Brain microvascular endothelial cell (primary cell): ENCODE measurements around the gene SH3GL2.

Experiments
- DNase-seq: peaks from one replicate; pipeline ENCODE4 v3.0.0-alpha.2; 2020
- H3K27ac ChIP-seq: fragments of 250-450 bp; sonication (Bioruptor Pico); 2 replicates; pipeline ENCODE4 v1.5.1; 2020; ENCODE audit warnings: mild to moderate bottlenecking, moderate library complexity
- H3K27me3 ChIP-seq: fragments of 250-450 bp; sonication (Bioruptor Pico); replicated peaks from 2 replicates; pipeline ENCODE4 v1.5.1; 2020; ENCODE audit warnings: mild to moderate bottlenecking
- H3K36me3 ChIP-seq: fragments of 250-450 bp; sonication (Bioruptor Pico); replicated peaks from 2 replicates; pipeline ENCODE4 v1.5.1; 2020; ENCODE audit warnings: mild to moderate bottlenecking
- H3K4me3 ChIP-seq: 2 replicates; pipeline ENCODE4 v1.5.1; 2011; ENCODE audit warnings: low read depth, mild to moderate bottlenecking, control low read depth, low read length, moderate library complexity
- CTCF ChIP-seq: IDR thresholded peaks from 2 replicates; pipeline ENCODE4 v1.5.1; 2011; ENCODE audit warnings: low read depth, mild to moderate bottlenecking, moderate library complexity, low read length, control low read depth, inconsistent platforms; ENCODE audit errors: missing control alignments
- in situ Hi-C: cut with HindIII; loops from 2 replicates; pipeline ENCODE4 v1.10.0; 2017; ENCODE audit warnings: low sequenced_read_pairs, low pct_ligation_motif_present

The SH3GL2 gene

GRCh38 chr9:17783227-17783626, 204.4 kb downstream of the SH3GL2 start:
- TF ChIP-seq CTCF = no peak
- H3K36me3 ChIP-seq = no peaks in the 10 kb centered on the region
- no peak overlapping the region for H3K4me3 ChIP-seq
- no peaks in the 10 kb centered on the region for H3K27me3 ChIP-seq
- in situ Hi-C loops = loop anchor here (25.0 kb wide), 1 partner anchor 196 kb away; the partner anchor contains the start of gene SH3GL2
- H3K27ac ChIP-seq = no peak overlapping the region
- DNase-seq = no peak

- Histone ChIP-seq H3K27me3 (no peaks in the 10 kb centered on the region), H3K27ac (no peak overlapping the region), H3K4me3 (no peak overlapping the region), H3K36me3 (no peaks in the 10 kb centered on the region)
- in situ Hi-C loops = loop anchor here (25.0 kb wide), 1 partner anchor 202 kb away; the partner anchor contains the start of gene SH3GL2
- no peak for TF ChIP-seq CTCF
- no peak for DNase-seq
Observed at GRCh38 chr9:17789316-17789715, 210.4 kb downstream of the SH3GL2 start.

GRCh38 chr9:17793713-17794622, 215.1 kb downstream of the SH3GL2 start:
- H3K4me3 ChIP-seq = no peak overlapping the region
- no peaks in the 10 kb centered on the region for H3K36me3 ChIP-seq
- H3K27ac ChIP-seq = no peak overlapping the region
- in situ Hi-C loops = loop anchor here (25.0 kb wide), 1 partner anchor 207 kb away; the partner anchor contains the start of gene SH3GL2
- TF ChIP-seq CTCF = peak; percentile 49
- no peaks in the 10 kb centered on the region for H3K27me3 ChIP-seq
- peak; percentile 6 for DNase-seq

- Histone ChIP-seq H3K4me3 (no peak overlapping the region), H3K36me3 (no peaks in the 10 kb centered on the region), H3K27ac (no peak overlapping the region), H3K27me3 (no peaks in the 10 kb centered on the region)
- in situ Hi-C loops = loop anchor here (25.0 kb wide), 1 partner anchor 208 kb away; the partner anchor contains the start of gene SH3GL2
- TF ChIP-seq CTCF = no peak
- no peak for DNase-seq
Observed at GRCh38 chr9:17795744-17796143, 216.9 kb downstream of the SH3GL2 start.

GRCh38 chr9:17799369-17799768, 220.5 kb downstream of the SH3GL2 start:
- Histone ChIP-seq H3K4me3 (no peak overlapping the region), H3K27me3 (no peaks in the 10 kb centered on the region), H3K36me3 (no peaks in the 10 kb centered on the region), H3K27ac (no peak overlapping the region)
- TF ChIP-seq CTCF = no peak
- in situ Hi-C loops = loop anchor here (25.0 kb wide), 1 partner anchor 212 kb away; the partner anchor contains the start of gene SH3GL2
- DNase-seq = peak; percentile 20
